A549 (cell line): ENCODE data around the gene ALCAM.

Source experiments
- CBX8 ChIP-seq: fragments of 200-600 bp; sonication (generic); IDR thresholded peaks from 2 replicates; pipeline ENCODE4 v1.6.1; 2016
- CTCF ChIP-seq: fragments of >200 bp; sonication (Bioruptor Twin); formaldehyde crosslinking; IDR thresholded peaks from 3 replicates; pipeline ENCODE4 v1.5.1; 2016
- EP300 ChIP-seq, 2 experiments: fragments of >200 bp; sonication (Bioruptor Twin); formaldehyde crosslinking; IDR thresholded peaks; 2 replicates in 1 of 2; 3 replicates in 1 of 2; pipeline ENCODE4 v1.6.1; 2016 to 2017
- FOSB ChIP-seq: fragments of 250-450 bp; sonication (Bioruptor Pico); IDR thresholded peaks from 2 replicates; pipeline ENCODE4 v1.5.0; 2020; ENCODE audit warnings: mild to moderate bottlenecking, moderate library complexity
- FOSL2 ChIP-seq, 2 experiments: fragments of 450-650 bp in 1 of 2; fragments of >200 bp in 1 of 2; sonication (Bioruptor Twin) in 1 of 2; formaldehyde crosslinking; IDR thresholded peaks; 2 replicates each; pipeline versions ENCODE4 v1.5.0 to v1.6.1; 2016 to 2020; ENCODE audit warnings: mild to moderate bottlenecking in 1 of 2, moderate library complexity in 1 of 2
- JUNB ChIP-seq: fragments of >200 bp; sonication (Bioruptor Twin); formaldehyde crosslinking; IDR thresholded peaks from 2 replicates; pipeline ENCODE4 v1.6.1; 2016
- KDM1A ChIP-seq: fragments of 200-600 bp; sonication (generic); IDR thresholded peaks from 2 replicates; pipeline ENCODE4 v1.6.1; 2016; ENCODE audit warnings: low read depth, mild to moderate bottlenecking
- MAFK ChIP-seq: fragments of 450-650 bp; IDR thresholded peaks from 2 replicates; pipeline ENCODE4 v1.6.1; 2014; ENCODE audit not compliant: partially characterized antibody
- POLR2A ChIP-seq: IDR thresholded peaks from 2 replicates; pipeline ENCODE4 v1.6.1; 2012; ENCODE audit warnings: mild to moderate bottlenecking, low read length
- TF ChIP-seq, protein P1 (sequence below): fragments of 150-350 bp; IDR thresholded peaks from 2 replicates; pipeline ENCODE4 v1.6.1; 2014; ENCODE audit warnings: low read depth, mild to moderate bottlenecking, low read length

- TF ChIP-seq CTCF (no peak), EP300 (IDR thresholded peaks at IDR 0.05) (no peak), POLR2A (no peak), FOSB (CRISPR knock-in tag) (no peak), JUNB (no peak), KDM1A (no peak), FOSL2 (IDR thresholded peaks at IDR 0.05) (no peak), FOSL2 (CRISPR knock-in tag; IDR thresholded peaks at IDR 0.05) (no peak), CBX8 (no peak), MAFK (no peak)
- TF ChIP-seq, protein P1, sequence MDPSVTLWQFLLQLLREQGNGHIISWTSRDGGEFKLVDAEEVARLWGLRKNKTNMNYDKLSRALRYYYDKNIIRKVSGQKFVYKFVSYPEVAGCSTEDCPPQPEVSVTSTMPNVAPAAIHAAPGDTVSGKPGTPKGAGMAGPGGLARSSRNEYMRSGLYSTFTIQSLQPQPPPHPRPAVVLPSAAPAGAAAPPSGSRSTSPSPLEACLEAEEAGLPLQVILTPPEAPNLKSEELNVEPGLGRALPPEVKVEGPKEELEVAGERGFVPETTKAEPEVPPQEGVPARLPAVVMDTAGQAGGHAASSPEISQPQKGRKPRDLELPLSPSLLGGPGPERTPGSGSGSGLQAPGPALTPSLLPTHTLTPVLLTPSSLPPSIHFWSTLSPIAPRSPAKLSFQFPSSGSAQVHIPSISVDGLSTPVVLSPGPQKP, result no peak
Measured at GRCh38 chr3:105368566-105369499, 2.1 kb downstream of the ALCAM start.
